ENCODE results near the gene FAM90A1.
A peak's percentile ranks its signal among the peaks of the same experiment; 100 is the strongest.
"Not testable (repeated sequence)": the region's sequence is repeated elsewhere in the genome, so short reads cannot be mapped to it uniquely, and the experiment has no call there.

Gene FAM90A1

DNA sequence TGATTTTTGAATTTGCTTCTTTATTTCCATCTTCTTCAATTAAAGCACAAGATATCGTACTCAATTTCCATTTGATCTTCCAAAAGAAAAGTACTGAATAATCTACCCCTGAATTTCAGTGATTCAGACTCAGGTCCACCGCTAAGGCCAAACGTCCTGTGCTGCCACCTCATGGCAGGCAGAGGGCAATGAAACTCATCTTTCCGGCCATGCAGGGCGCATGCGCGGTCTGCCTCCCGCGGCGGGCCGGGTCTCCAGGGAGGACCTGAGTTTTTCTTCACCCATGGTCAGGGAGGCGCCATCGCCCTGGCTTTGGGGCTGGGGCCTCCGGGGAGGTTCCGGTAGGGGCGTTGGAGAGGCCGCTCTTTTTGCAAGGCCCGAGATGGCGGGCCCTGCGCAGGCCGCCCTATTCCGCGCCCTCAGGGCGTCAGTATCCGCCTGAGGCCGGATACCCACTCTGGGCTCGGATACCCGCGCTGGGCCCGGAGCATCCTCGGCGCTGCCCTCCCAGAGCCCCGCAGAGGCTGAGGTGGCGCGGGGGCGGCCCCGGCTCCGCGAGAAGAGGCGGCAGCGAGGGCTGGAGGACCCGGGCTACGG, 47.3 kb downstream of the FAM90A1 start:
- not testable (repeated sequence) for FAIRE-seq
- peak; percentile 36 for DNase-seq (ENCODE audit: insufficient read length, low spot score)

GRCh38 chr12:8172911-8173310, 54.5 kb downstream of the FAM90A1 start:
- FAIRE-seq; DNase-seq (ENCODE audit: insufficient read length, low spot score): not testable (repeated sequence)

Data from HTR-8/SVneo (cell line).